RWPE1 (cell line): ENCODE data around the gene FAM89B.

Source experiments
- CTCF ChIA-PET: fragments of 350-600 bp; sonication (Branson Sonifier 250); formaldehyde crosslinking; extraction: SDS; loops from one replicate; lab custom pipeline; 2021; lab: Yijun Ruan, JAX
- POLR2A ChIA-PET: fragments of 400-600 bp; formaldehyde crosslinking; extraction: SDS; loops from one replicate; lab custom pipeline; 2020; ENCODE audit warnings: antibody characterized with exemption; ENCODE audit not compliant: low non-redundant PET; lab: Yijun Ruan, JAX
- DNase-seq: peaks from one replicate; pipeline ENCODE4 v3.0.0; 2012; ENCODE audit warnings: low spot score
- H3K27ac ChIP-seq: fragments of 450-650 bp; 2 replicates; pipeline ENCODE4 v1.5.1; 2017
- TF ChIP-seq, protein P1 (sequence below): fragments of 450-650 bp; conservative IDR thresholded peaks from 2 replicates; pipeline ENCODE4 v1.5.1; 2017; ENCODE audit warnings: low read depth, mild to moderate bottlenecking

The FAM89B gene

DNA sequence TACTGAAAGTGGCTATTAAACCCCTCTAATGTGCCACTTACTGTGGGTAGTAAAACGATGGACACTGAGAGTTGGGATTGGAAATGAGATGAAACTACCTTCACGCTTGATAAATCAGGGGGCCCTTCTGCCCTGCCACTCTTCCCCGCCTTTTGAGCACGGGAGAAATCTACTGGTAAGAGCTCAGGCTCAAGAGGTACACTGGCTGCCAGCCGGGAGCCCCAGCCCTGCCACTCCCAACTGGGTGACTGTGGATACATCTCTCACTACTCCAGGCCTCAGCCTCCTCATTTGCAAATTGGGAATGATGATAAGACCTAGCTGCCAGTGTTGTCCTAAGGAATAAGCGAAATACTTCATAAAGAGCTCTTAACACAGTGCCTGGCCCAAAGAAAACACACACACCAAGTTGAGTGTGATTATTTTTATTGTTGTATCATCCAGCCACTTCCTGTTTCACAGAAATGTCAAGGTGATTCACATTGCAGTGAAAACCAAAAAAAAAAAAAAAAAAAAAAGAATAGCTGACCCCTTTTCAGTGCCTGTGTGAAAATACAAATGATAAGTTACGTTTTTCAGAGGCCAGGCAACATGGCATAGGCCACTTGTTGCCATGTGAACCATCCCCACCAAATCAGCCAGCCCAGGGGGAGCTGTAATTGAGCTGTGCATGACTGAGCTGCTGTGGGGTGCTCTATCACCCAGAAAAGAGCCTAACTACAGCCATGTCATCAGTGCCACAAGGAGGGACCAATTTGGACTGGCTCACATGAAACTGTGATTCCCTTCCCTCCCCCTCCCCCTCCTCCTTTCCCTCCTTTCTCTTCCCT lies 6.5 kb upstream of the FAM89B start:
- TF ChIP-seq, protein P1, sequence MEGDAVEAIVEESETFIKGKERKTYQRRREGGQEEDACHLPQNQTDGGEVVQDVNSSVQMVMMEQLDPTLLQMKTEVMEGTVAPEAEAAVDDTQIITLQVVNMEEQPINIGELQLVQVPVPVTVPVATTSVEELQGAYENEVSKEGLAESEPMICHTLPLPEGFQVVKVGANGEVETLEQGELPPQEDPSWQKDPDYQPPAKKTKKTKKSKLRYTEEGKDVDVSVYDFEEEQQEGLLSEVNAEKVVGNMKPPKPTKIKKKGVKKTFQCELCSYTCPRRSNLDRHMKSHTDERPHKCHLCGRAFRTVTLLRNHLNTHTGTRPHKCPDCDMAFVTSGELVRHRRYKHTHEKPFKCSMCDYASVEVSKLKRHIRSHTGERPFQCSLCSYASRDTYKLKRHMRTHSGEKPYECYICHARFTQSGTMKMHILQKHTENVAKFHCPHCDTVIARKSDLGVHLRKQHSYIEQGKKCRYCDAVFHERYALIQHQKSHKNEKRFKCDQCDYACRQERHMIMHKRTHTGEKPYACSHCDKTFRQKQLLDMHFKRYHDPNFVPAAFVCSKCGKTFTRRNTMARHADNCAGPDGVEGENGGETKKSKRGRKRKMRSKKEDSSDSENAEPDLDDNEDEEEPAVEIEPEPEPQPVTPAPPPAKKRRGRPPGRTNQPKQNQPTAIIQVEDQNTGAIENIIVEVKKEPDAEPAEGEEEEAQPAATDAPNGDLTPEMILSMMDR = no peak
- ChIA-PET CTCF (interaction anchor here (0.8 to 1.1 kb wide), 4 partner anchors 18 to 28 kb away, joined by 3 to 6 read pairs (median 3); no protein-coding TSS in a partner anchor), POLR2A (interaction anchor here (0.6 kb wide), 1 partner anchor 23 kb away, joined by 3 read pairs; no protein-coding TSS in a partner anchor)
- peak overlapping the region; percentile 52 for H3K27ac ChIP-seq
- DNase-seq = no peak

DNA sequence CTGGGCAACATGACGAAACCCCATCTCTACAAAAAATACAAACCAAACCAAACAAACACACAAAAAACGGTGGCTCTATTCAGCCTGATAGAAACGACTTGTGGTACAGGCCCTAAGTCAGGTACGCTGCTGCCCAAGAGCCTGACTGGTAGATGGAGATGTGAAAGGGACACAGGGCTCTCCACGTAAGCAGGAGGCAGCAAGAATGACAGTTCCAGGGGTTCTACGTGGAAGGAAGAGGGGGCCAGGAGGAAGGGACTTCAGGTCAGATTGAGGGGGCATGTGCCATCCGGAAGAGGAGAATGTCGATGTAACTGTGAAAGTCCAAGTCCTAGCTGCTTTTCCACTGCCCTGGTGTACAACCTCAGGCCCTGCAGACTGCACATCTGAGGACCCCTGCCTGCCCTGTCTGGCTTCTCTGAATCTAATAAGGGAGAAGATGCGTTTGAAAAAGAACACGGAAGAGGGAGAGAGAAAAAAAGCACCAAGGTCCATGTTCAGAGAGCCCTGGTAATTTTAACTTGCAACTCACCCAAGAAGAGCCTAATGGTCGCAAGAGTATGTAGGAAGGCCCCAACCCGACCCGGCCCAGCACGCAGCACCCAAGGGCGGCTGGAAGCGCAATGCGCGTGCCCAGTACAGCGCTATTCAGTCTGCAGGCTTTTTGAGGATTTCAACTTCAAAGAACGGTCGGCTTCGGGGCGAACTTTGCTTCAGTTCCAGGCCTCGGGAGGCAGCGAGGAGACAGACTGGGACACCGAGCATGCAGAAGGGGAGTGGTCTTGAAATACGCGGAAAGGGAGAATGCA lies 3.0 kb upstream of the FAM89B start:
- POLR2A ChIA-PET = interaction anchor here (1.2 kb wide), 1 partner anchor 29 kb away, joined by 10 read pairs; no protein-coding TSS in a partner anchor

DNA sequence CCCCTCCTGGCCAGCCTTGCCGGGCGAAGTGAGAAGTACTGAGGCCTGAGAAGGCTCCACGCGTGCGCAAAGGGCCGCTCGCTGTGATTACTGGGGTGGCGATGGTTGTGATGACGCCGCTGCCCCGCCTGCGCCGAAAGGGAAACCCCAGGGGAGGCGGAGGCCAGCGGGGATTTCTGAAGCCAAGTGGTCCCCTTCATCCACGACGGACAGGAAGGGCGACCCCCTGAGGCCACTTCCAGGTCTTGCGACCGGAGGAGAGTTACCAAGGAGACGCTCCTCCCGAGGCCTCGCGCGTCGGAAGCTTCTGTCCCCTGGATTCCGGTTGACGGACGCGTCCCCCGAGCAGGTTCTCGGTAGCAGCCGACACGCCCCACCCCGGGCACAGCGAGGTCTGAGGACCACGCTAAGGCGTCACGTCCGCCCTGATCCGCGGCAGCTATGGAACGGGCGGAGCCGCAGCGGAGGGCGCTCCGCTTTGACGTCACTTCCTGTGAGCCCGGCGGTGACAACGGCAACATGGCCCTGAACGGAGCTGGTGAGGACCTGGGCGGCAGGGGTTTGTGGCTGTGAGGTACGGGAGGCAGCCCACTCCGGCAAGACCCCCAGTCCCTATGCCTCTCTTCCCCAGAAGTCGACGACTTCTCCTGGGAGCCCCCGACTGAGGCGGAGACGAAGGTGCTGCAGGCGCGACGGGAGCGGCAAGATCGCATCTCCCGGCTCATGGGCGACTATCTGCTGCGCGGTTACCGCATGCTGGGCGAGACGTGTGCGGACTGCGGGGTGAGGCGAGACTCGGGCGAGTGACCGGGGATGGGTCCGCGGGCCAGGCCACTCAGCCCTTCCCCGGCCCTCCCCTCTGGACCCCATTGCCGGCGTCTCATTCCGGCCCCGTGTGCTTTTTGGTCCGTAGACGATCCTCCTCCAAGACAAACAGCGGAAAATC lies 2.1 kb upstream of the FAM89B start, which contains the start of gene ZNRD2:
ZNRD2 (plus strand) TSS at position 505 of the 946 bp plus-strand sequence; CDS start at position 520, 15 bp downstream.
- TF ChIP-seq, protein P1 = peak; percentile 71
- CTCF ChIA-PET = interaction anchor here (0.6 to 4.7 kb wide), 5 partner anchors 10 to 1107 kb away, joined by 3 to 95 read pairs (median 3); no protein-coding TSS in a partner anchor
- DNase-seq = peak; percentile 94
- H3K27ac ChIP-seq = peak within 1 kb of the TSS; percentile 98
- POLR2A ChIA-PET = interaction anchor here (1.2 kb wide), 1 partner anchor 30 kb away, joined by 10 read pairs; no protein-coding TSS in a partner anchor

More for the DNA sequence above, 3.0 kb upstream of the FAM89B start:
- TF ChIP-seq, protein P1 = no peak
- no peak for DNase-seq
- CTCF ChIA-PET = interaction anchor here (0.6 to 4.7 kb wide), 2 partner anchors 29 to 1108 kb away, joined by 3 to 95 read pairs; no protein-coding TSS in a partner anchor
- peak overlapping the region; percentile 98 for H3K27ac ChIP-seq

DNA sequence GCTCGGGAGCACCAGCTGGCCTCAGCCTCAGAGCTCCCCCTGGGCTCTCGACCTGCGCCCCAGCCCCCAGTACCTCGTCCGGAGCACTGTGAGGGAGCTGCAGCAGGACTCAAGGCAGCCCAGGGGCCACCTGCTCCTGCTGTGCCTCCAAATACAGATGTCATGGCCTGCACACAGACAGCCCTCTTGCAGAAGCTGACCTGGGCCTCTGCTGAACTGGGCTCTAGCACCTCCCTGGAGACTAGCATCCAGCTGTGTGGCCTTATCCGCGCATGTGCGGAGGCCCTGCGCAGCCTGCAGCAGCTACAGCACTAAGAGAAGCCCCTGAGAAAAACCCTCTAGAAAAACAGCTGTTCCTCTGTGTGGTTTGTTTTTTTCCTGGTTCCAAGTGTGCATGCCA lies 918 bp upstream of the FAM89B start:
- ChIA-PET POLR2A (interaction anchor here (2.7 kb wide), 1 partner anchor 30 kb away, joined by 16 read pairs; no protein-coding TSS in a partner anchor), CTCF (interaction anchor here (0.6 to 4.7 kb wide), 6 partner anchors 10 to 95 kb away, joined by 3 to 95 read pairs (median 4); no protein-coding TSS in a partner anchor)
- DNase-seq = no peak
- TF ChIP-seq, protein P1 = no peak
- H3K27ac ChIP-seq = peak overlapping the region; percentile 98

DNA sequence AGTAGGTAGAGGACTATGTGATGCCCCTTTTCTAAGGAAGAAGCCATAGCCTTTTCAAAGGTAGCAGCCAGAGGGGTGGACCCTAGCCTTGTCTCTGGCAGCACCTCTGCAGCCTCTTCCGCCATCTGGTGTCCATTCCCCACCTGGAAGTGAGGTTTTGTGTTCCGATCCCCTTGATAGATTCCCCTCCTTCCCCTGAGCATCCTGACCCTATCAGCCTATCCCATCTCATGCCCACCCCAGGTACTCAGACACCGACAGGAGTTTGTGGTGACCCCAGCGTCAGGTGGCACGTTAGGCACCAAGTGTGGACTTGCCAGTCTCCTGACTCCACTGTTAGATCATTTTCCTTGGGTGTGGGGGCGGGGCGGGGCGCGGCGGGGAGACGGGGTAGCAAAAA lies 398 bp upstream of the FAM89B start:
- DNase-seq = peak; percentile 65
- CTCF ChIA-PET = interaction anchor here (0.8 to 4.7 kb wide), 6 partner anchors 11 to 95 kb away, joined by 4 to 95 read pairs (median 4); no protein-coding TSS in a partner anchor
- peak overlapping the region; percentile 98 for H3K27ac ChIP-seq
- TF ChIP-seq, protein P1 = peak; percentile 51
- POLR2A ChIA-PET = interaction anchor here (2.7 kb wide), 1 partner anchor 31 kb away, joined by 16 read pairs; no protein-coding TSS in a partner anchor
